Activated CD4-positive, alpha-beta T cell treated with anti-CD3 and anti-CD28 coated beads, Interleukin-2, amount 10 ng/mL, durations not matched to agents 7 days and 5 days (primary cell): ENCODE measurements around the gene ANGPTL8. TPM values are rescaled to one million over a fixed set of nuclear protein-coding genes. Genes with fewer than 3 reads are reported as not detected.

Source experiments
- CTCF ChIA-PET: fragments of 350-600 bp; sonication (Branson Sonifier 250); formaldehyde crosslinking; loops from one replicate; lab custom pipeline; 2021; ENCODE audit warnings: antibody characterized with exemption; lab: Charles Lee
- POLR2A ChIA-PET: fragments of 350-600 bp; sonication (Branson Sonifier 250); formaldehyde crosslinking; loops from one replicate; lab custom pipeline; 2021; ENCODE audit warnings: antibody characterized with exemption; lab: Charles Lee
- DNase-seq: peaks from one replicate; pipeline ENCODE4 v3.0.0-alpha.2; 2020
- H3K27ac Mint-ChIP-seq: one replicate; pipeline ENCODE4 v1.8.0; 2021; ENCODE audit warnings: mild to moderate bottlenecking, moderate library complexity, mixed read lengths
- H3K27me3 Mint-ChIP-seq: one replicate; pipeline ENCODE4 v1.8.0; 2021; ENCODE audit warnings: mixed read lengths
- H3K36me3 Mint-ChIP-seq: one replicate; pipeline ENCODE4 v1.8.0; 2021; ENCODE audit warnings: low read depth, mixed read lengths
- H3K4me1 Mint-ChIP-seq: one replicate; pipeline ENCODE4 v1.8.0; 2021; ENCODE audit warnings: mixed read lengths
- H3K4me3 Mint-ChIP-seq: one replicate; pipeline ENCODE4 v1.8.0; 2021; ENCODE audit warnings: mild to moderate bottlenecking, moderate library complexity, mixed read lengths
- H3K9me3 Mint-ChIP-seq: one replicate; pipeline ENCODE4 v1.8.0; 2021; ENCODE audit warnings: mixed read lengths
- total RNA-seq, 2 experiments: library from RNA; stranded (reverse); gene quantifications; one replicate each; pipeline ENCODE4 v1.2.3, GENCODE V29; 2021

Gene ANGPTL8
- total RNA-seq, 2 experiments from 2014 or later = not detected

DNA sequence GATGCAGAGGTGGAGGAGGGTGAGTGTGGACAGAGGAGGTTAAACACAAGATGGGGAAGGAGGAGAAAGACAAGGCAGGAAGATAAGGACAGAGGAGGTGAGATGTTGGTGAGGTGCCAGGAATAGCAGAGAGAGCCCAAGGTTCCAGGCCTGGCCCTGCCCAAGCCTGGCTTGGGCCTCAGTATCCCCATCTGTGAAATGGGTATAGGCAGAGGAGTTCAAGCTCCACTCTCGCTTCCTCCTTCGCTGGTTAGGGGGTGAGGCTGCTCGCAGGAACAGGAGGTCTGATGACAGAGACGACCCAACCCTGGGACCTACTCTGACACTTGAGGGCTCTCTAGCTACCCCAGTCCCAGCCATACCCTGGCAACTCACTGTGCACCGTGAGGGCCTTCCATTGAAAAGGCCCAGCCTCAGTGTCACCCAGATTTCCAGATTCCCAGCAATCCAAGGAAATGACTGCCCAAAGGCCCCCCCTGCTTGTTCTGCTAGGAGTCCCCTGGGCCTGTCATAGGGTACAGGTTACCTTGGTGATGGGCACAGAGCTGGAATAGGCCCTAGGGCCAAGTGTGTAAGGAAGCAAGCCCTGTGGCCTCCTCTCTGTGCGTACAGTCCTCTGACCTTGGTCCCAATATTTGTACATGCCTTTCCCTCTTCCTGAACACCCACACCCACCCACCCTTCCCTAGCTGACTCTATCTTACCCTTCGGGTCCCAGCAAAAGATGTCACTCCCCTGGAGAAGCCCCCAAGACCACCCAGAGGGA lies 8.6 kb upstream of the ANGPTL8 start:
- H3K27me3 Mint-ChIP-seq = no peaks in the 10 kb centered on the region
- H3K4me1 Mint-ChIP-seq = no peaks in the 10 kb centered on the region
- ChIA-PET POLR2A (no interaction called here), CTCF (interaction anchor here (0.9 kb wide), 1 partner anchor 18 kb away, joined by 4 read pairs; no protein-coding TSS in a partner anchor)
- H3K36me3 Mint-ChIP-seq = no peaks in the 10 kb centered on the region
- no peak overlapping the region for H3K4me3 Mint-ChIP-seq
- no peaks in the 10 kb centered on the region for H3K9me3 Mint-ChIP-seq
- DNase-seq = no peak
- H3K27ac Mint-ChIP-seq = no peak overlapping the region

DNA sequence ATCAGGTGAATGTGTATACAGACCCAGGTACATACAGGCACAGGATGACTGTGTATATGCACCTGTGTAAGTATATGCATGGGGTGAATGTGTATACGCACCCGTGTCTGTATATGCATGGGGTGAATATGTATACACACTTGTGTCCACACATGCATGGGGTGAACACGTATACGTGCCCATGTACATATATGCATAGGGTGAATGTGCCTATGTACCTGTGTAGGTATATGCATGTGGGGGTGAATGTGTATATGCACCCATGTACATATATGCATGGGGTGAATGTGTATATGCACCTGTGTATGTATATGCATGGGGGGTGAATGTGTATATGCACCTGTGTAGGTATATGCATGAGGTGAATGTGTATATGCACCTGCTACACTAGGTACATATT lies 6.9 kb upstream of the ANGPTL8 start:
- ChIA-PET CTCF (no interaction called here), POLR2A (no interaction called here)
- H3K4me1 Mint-ChIP-seq = no peaks in the 10 kb centered on the region
- no peak for DNase-seq
- no peak overlapping the region for H3K4me3 Mint-ChIP-seq
- H3K27me3 Mint-ChIP-seq = no peaks in the 10 kb centered on the region
- no peak overlapping the region for H3K27ac Mint-ChIP-seq
- no peaks in the 10 kb centered on the region for H3K36me3 Mint-ChIP-seq
- no peaks in the 10 kb centered on the region for H3K9me3 Mint-ChIP-seq

DNA sequence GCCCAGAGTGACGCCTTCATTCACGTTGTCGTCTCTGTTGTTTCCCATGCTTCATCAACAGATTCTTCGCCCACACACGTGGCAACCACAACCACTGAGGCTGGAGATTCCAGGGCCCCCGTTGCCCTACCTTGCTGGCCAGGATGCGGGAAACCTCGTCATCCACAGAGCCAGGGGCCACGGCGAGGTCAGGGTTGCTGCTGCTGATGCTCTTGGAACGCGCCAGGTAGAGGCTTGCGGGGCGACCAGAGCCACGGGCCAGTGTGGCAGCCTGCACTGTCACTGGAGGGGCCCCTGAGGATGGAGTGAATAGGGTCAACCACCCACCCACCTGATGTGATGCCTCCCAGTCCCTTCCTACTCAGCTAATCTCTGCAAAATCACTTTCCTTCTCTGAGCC lies 6.3 kb upstream of the ANGPTL8 start:
- Mint-ChIP-seq H3K9me3 (no peaks in the 10 kb centered on the region), H3K27ac (no peak overlapping the region), H3K4me3 (no peak overlapping the region), H3K36me3 (no peaks in the 10 kb centered on the region), H3K4me1 (no peaks in the 10 kb centered on the region), H3K27me3 (no peaks in the 10 kb centered on the region)
- POLR2A ChIA-PET = no interaction called here
- CTCF ChIA-PET = interaction anchor here (0.6 kb wide), 1 partner anchor 44 kb away, joined by 7 read pairs; no protein-coding TSS in a partner anchor
- DNase-seq = no peak

DNA sequence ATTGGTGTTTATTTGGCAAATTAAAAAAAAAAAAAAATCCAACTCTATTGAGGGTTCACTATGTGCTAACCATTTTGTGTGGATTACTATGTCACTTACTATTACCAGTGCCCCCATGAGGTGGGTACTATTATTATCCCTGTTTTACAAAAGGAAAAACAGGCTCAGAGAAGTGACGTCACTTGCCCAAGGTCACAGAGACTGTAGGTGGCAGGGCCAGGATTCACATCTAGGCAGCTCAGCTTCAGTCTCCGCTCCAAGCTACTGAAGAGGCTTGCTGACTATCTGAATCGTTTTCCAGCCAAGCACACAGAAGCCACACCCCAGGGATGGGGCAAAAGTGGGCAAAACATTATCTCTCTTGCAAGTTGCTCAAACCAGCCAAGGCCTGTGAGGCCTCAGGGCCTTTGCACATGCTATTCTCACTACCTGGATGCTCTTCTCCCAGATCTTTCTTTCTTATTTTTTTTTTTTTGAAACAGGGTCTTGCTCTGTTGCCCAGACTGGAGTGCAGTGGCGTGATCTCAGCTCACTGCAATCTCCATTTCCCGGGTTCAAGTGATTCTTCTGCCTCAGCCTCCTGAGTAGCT lies 4.8 kb upstream of the ANGPTL8 start:
- POLR2A ChIA-PET = no interaction called here
- peaks cover 4% of the 10 kb centered on the region for H3K9me3 Mint-ChIP-seq
- CTCF ChIA-PET = no interaction called here
- no peaks in the 10 kb centered on the region for H3K27me3 Mint-ChIP-seq
- H3K4me1 Mint-ChIP-seq = no peaks in the 10 kb centered on the region
- H3K27ac Mint-ChIP-seq = no peak overlapping the region
- no peaks in the 10 kb centered on the region for H3K36me3 Mint-ChIP-seq
- no peak overlapping the region for H3K4me3 Mint-ChIP-seq
- no peak for DNase-seq

GRCh38 chr19:11236324-11237301 lies 2.8 kb upstream of the ANGPTL8 start:
- H3K27me3 Mint-ChIP-seq = peaks cover under 1% of the 10 kb centered on the region
- H3K4me3 Mint-ChIP-seq = no peak overlapping the region
- peaks cover 4% of the 10 kb centered on the region for H3K9me3 Mint-ChIP-seq
- H3K4me1 Mint-ChIP-seq = no peaks in the 10 kb centered on the region
- ChIA-PET POLR2A (no interaction called here), CTCF (interaction anchor here (0.7 kb wide), 1 partner anchor 869 kb away, joined by 3 read pairs; no protein-coding TSS in a partner anchor)
- no peaks in the 10 kb centered on the region for H3K36me3 Mint-ChIP-seq
- no peak overlapping the region for H3K27ac Mint-ChIP-seq
- DNase-seq = no peak

- Mint-ChIP-seq H3K36me3 (no peaks in the 10 kb centered on the region), H3K4me3 (no peak overlapping the region), H3K4me1 (no peaks in the 10 kb centered on the region), H3K9me3 (peaks cover 4% of the 10 kb centered on the region), H3K27me3 (peaks cover 6% of the 10 kb centered on the region), H3K27ac (no peak overlapping the region)
- ChIA-PET CTCF (no interaction called here), POLR2A (no interaction called here)
- DNase-seq = no peak
Observed at GRCh38 chr19:11237321-11237720, 2.1 kb upstream of the ANGPTL8 start.

DNA sequence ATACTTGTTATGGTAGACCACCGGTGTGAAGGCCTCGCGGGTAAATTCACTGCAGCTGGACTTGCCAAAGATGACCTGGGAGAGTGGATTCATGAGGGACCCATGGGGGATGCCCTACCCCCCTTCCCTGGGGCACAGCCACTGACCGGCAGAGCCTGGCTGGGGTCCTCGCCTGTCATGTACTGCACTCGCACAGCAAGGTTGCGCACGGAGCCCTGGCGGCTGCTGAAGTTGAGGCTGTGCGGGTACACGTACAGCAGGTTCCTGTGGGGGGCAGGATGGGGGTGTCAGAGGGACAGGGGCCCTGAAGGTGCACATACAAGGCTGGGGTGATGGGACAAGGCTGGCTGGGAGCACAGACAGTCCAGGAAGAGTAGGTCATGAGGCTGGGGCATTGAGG lies 1.4 kb upstream of the ANGPTL8 start:
- no peak for DNase-seq
- Mint-ChIP-seq H3K9me3 (peaks cover 4% of the 10 kb centered on the region), H3K36me3 (no peaks in the 10 kb centered on the region), H3K27ac (no peak overlapping the region), H3K4me3 (no peak overlapping the region), H3K4me1 (no peaks in the 10 kb centered on the region), H3K27me3 (peaks cover 9% of the 10 kb centered on the region)
- POLR2A ChIA-PET = no interaction called here
- CTCF ChIA-PET = no interaction called here

DNA sequence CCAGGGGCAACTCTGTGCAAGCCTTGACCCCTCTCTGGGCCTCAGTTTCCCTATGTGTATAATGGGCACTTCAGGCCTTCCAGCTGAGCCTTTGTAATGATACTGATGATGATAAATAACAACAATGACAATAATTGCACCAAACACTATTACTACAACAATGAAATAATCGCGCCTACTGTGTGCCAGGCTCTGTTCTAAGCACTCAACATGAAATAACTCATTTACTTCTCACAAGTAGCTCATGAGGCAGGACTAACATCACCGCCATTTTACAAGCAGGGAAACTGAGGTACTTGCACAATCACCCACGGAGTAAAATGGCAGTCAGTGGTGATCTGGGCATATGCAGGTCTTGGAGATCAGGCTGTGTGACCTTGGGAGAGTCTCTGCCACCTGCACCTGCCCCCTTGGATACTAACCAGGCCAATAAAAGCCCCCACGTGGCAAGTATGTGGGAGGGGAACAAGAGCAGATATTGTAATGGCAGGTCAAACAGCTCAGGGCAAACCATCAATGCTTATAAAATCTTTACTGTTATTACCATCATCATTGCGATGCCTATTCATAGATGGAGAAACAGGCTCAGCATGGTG lies 540 bp upstream of the ANGPTL8 start:
- POLR2A ChIA-PET = no interaction called here
- H3K9me3 Mint-ChIP-seq = peaks cover 4% of the 10 kb centered on the region

DNA sequence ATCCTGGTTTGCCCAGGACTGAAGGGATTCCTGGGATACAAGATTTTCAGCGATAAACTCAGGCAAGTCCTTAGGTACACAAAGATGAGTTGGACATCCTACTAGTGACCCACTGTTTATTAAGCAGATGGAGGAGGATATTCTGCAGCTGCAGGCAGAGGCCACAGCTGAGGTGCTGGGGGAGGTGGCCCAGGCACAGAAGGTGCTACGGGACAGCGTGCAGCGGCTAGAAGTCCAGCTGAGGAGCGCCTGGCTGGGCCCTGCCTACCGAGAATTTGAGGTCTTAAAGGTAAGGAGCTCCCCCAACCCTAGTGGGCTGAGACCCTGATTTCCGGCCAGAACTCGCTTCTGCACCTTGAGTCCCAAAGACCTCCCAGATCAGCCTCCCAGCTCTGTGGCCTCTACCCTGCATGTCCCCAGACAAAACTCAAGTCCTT lies 607 bp downstream of the ANGPTL8 start:
- no peak overlapping the region for H3K4me3 Mint-ChIP-seq
- H3K27me3 Mint-ChIP-seq = peaks cover 15% of the 10 kb centered on the region
- no peaks in the 10 kb centered on the region for H3K4me1 Mint-ChIP-seq
- H3K9me3 Mint-ChIP-seq = peaks cover 4% of the 10 kb centered on the region
- H3K36me3 Mint-ChIP-seq = no peaks in the 10 kb centered on the region
- DNase-seq = no peak
- no peak overlapping the region for H3K27ac Mint-ChIP-seq
- ChIA-PET POLR2A (no interaction called here), CTCF (no interaction called here)

More for the DNA sequence above, 540 bp upstream of the ANGPTL8 start:
- CTCF ChIA-PET = no interaction called here
- Mint-ChIP-seq H3K4me3 (no peak overlapping the region), H3K27me3 (peaks cover 14% of the 10 kb centered on the region), H3K36me3 (no peaks in the 10 kb centered on the region), H3K27ac (no peak overlapping the region), H3K4me1 (no peaks in the 10 kb centered on the region)
- no peak for DNase-seq

DNA sequence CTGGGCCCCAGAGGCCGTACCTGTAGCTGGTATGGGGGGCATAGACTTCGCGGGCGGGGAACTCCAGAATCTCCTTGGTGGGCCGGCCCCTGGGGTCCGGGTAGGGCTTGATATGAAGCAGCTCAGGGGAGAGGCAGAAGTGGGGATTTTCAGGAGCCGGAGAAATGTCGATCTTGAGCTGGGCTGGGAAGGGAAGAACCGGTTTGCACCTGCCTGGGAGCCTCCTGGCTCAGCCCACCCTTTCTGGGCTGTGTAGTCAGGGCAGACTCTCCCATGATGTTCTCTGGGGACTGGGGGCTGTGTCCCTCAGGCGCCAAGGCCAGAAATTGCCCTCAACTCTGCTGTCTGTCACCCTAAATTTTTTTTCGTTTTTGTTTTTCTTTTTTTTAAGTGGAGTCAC lies 2.6 kb downstream of the ANGPTL8 start:
- no peak overlapping the region for H3K27ac Mint-ChIP-seq
- ChIA-PET POLR2A (no interaction called here), CTCF (interaction anchor here (0.7 to 0.9 kb wide), 2 partner anchors 20 to 21 kb away, joined by 3 read pairs; no protein-coding TSS in a partner anchor)
- no peaks in the 10 kb centered on the region for H3K4me1 Mint-ChIP-seq
- no peak for DNase-seq
- H3K4me3 Mint-ChIP-seq = no peak overlapping the region
- peaks cover 4% of the 10 kb centered on the region for H3K9me3 Mint-ChIP-seq
- peaks cover 19% of the 10 kb centered on the region for H3K27me3 Mint-ChIP-seq
- no peaks in the 10 kb centered on the region for H3K36me3 Mint-ChIP-seq

- Mint-ChIP-seq H3K9me3 (peaks cover 4% of the 10 kb centered on the region), H3K36me3 (no peaks in the 10 kb centered on the region), H3K4me3 (peak overlapping the region; percentile 9), H3K27ac (no peak overlapping the region), H3K4me1 (no peaks in the 10 kb centered on the region), H3K27me3 (peaks cover 19% of the 10 kb centered on the region)
- CTCF ChIA-PET = interaction anchor here (0.6 to 1.0 kb wide), 6 partner anchors 12 to 239 kb away, joined by 3 to 8 read pairs (median 4); no protein-coding TSS in a partner anchor
- POLR2A ChIA-PET = no interaction called here
- peak; percentile 80 for DNase-seq
Observed at GRCh38 chr19:11242864-11243797, 3.7 kb downstream of the ANGPTL8 start.
